ENCODE results near the gene IFIT1. TPM values are rescaled to one million over a fixed set of nuclear protein-coding genes. Genes with fewer than 3 reads are reported as not detected.

The IFIT1 gene
- total RNA-seq, 3 donors from 2014 or later (not counting 1 experiment from before 2014, with no cell fraction given) = 1.0 to 4.9 (median 2.7) TPM

- no peaks in the 10 kb centered on the region for H3K4me1 Mint-ChIP-seq
- WGBS (ENCODE audit: insufficient coverage) = 88% methylated on average over 5 of the region's 5 CpGs
Measured at GRCh38 chr10:89377705-89378637, 14.5 kb upstream of the IFIT1 start, which contains the start of gene IFIT1B. Gene IFIT1B (plus strand): TSS chr10:89378056. CDS start chr10:89378136, 80 bp downstream.

GRCh38 chr10:89379103-89379502, 13.3 kb upstream of the IFIT1 start:
- no peak overlapping the region for H3K4me3 ChIP-seq (ENCODE audit: low read length)
- no peak for TF ChIP-seq CTCF (IDR thresholded peaks at IDR 0.05)
- ATAC-seq (no peak), DNase-seq (no peak)
- no peaks in the 10 kb centered on the region for H3K9me3 Mint-ChIP-seq
- no peaks in the 10 kb centered on the region for H3K27me3 ChIP-seq (ENCODE audit: control insufficient read depth, insufficient read depth, low read length)
- H3K27ac Mint-ChIP-seq = no peak overlapping the region
- intact Hi-C loops (cut with micrococcal nuclease) = no loop called here
- H3K4me1 Mint-ChIP-seq = no peaks in the 10 kb centered on the region
- no peak overlapping the region for H3K27ac ChIP-seq (ENCODE audit: low read length)
- H3K27me3 Mint-ChIP-seq (ENCODE audit: low read depth in 2 of 2) = peaks cover 2 to 10% of the 10 kb centered on the region in 2 donors
- no peaks in the 10 kb centered on the region for H3K4me1 ChIP-seq (ENCODE audit: control insufficient read depth, insufficient read depth, low read length)
- no peak overlapping the region for H3K4me3 Mint-ChIP-seq
- no peaks in the 10 kb centered on the region for H3K9me3 ChIP-seq (ENCODE audit: control insufficient read depth, insufficient read depth, low read length)
- no peaks in the 10 kb centered on the region for H3K36me3 ChIP-seq (ENCODE audit: control insufficient read depth, insufficient read depth, low read length)
- H3K36me3 Mint-ChIP-seq = no peaks in the 10 kb centered on the region

More at GRCh38 chr10:89377705-89378637, 14.5 kb upstream of the IFIT1 start, which contains the start of gene IFIT1B:
- ATAC-seq (no peak), DNase-seq (no peak)
- H3K27me3 ChIP-seq (ENCODE audit: control insufficient read depth, insufficient read depth, low read length) = no peaks in the 10 kb centered on the region
- H3K36me3 Mint-ChIP-seq = no peaks in the 10 kb centered on the region
- no peak within 1 kb of the TSS for H3K27ac ChIP-seq (ENCODE audit: low read length)
- H3K27me3 Mint-ChIP-seq (ENCODE audit: low read depth in 2 of 2) = peaks cover 3 to 10% of the 10 kb centered on the region in 2 donors
- H3K9me3 ChIP-seq (ENCODE audit: control insufficient read depth, insufficient read depth, low read length) = no peaks in the 10 kb centered on the region
- H3K9me3 Mint-ChIP-seq = no peaks in the 10 kb centered on the region
- no peak within 1 kb of the TSS for H3K4me3 ChIP-seq (ENCODE audit: low read length)
- intact Hi-C loops (cut with micrococcal nuclease) = no loop called here
- H3K4me1 ChIP-seq (ENCODE audit: control insufficient read depth, insufficient read depth, low read length) = no peaks in the 10 kb centered on the region
- H3K27ac Mint-ChIP-seq = no peak within 1 kb of the TSS
- H3K4me3 Mint-ChIP-seq = no peak within 1 kb of the TSS
- TF ChIP-seq CTCF (IDR thresholded peaks at IDR 0.05) = no peak
- H3K36me3 ChIP-seq (ENCODE audit: control insufficient read depth, insufficient read depth, low read length) = no peaks in the 10 kb centered on the region

- Mint-ChIP-seq H3K27me3 (ENCODE audit: low read depth in 2 of 2) (no peaks in the 10 kb centered on the region), H3K36me3 (no peaks in the 10 kb centered on the region), H3K4me3 (no peak overlapping the region), H3K27ac (no peak overlapping the region), H3K9me3 (no peaks in the 10 kb centered on the region), H3K4me1 (no peaks in the 10 kb centered on the region)
- Histone ChIP-seq H3K4me3 (ENCODE audit: low read length) (no peak overlapping the region), H3K4me1 (ENCODE audit: control insufficient read depth, insufficient read depth, low read length) (no peaks in the 10 kb centered on the region), H3K27me3 (ENCODE audit: control insufficient read depth, insufficient read depth, low read length) (no peaks in the 10 kb centered on the region), H3K36me3 (ENCODE audit: control insufficient read depth, insufficient read depth, low read length) (no peaks in the 10 kb centered on the region), H3K9me3 (ENCODE audit: control insufficient read depth, insufficient read depth, low read length) (no peaks in the 10 kb centered on the region), H3K27ac (ENCODE audit: low read length) (no peak overlapping the region)
- WGBS (ENCODE audit: insufficient coverage) = no CpG with 5 or more reads among the region's 1 CpG
- no peak for DNase-seq
- ATAC-seq = no peak
- TF ChIP-seq CTCF (IDR thresholded peaks at IDR 0.05) = no peak
- intact Hi-C loops (cut with micrococcal nuclease) = no loop called here
Measured at GRCh38 chr10:89382757-89383156, 9.7 kb upstream of the IFIT1 start.

Measured in natural killer cell (primary cell).